HG03175 (cell line): ENCODE results near the gene XDH.

ENCODE experiments used
- ATAC-seq: cut with Tn5 transposase; IDR thresholded peaks from one replicate; pipeline ENCODE4 v1.9.1; 2021; ENCODE audit warnings: mild to moderate bottlenecking, moderate library complexity; ENCODE audit not compliant: unreplicated experiment

XDH gene

DNA sequence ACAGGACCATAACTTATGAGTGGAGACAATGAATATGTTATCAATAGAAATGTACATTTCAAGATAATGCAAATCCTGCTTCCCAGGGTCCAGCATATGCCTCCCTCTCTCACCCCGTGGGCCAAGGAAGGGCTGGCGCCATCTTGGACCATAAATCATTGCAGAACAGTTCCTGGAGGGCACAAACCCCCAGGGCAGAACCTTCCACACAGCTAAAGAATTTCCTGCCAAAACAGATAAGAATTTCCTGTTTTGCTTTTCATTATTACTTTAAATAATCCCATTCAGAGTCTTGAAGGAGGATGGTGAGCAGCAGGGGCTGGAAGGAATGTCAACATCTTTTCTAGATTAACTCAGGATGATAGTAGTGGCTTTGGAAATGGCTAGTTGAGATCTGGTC is 126.9 kb downstream of the XDH start:
- no peak for ATAC-seq

DNA sequence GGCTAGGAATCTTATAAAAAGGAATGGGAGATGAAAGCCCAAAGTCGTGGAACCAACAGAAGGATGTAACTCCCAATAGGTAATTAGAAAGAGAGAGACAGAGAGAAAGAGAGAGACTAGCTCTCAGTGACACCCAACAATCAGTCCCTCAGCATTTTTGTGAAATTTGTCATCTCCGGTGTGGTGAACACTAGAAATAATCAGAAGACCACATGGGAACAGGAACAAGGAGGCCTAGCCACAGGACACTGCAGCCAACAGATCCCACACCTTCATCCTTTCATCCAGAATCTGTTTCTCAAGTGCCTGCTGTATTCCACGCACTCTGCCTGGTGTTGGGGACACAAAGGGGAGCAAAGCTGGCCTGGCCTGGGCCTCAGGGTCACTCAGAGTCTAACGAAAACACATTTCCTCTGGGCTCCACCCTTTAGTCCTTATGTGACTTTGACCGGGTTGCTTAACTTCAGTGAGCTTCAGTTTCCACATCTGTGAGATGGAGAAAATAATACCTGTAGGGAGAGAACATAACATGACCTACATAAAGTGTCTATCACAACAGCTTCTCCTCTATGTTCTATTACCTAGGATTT is 127.5 kb downstream of the XDH start:
- no peak for ATAC-seq

DNA sequence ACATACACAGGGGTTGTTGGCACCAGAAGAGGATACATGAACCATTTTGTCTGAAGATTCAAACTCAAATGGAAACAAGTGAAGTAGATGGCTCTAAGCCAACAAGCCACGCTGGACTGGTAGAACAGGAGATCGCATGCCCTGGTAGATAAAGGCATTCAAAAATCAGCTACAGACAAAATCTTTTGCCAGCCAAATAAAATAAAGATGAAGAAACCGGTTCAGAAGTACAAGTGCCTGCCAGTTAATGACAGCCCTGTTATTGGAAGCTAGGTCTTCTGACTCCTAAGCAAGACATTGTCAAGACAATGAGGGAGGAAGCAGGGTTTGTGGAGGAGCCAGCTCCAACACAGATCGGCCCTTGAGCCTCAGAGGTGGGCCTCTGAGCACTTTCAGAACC is 128.3 kb downstream of the XDH start:
- ATAC-seq: no peak
